ENCODE results near the gene THEMIS2. TPM values are rescaled to one million over a fixed set of nuclear protein-coding genes. Genes with fewer than 3 reads are reported as not detected.

Gene THEMIS2
- total and polyA plus RNA-seq, 2 of the 8 experiments (the other 6 are each of a cell fraction or from before 2014, with no cell fraction given): 12.4 to 28.0 TPM

GRCh38 chr1:27934818-27935549 is 62.6 kb downstream of the THEMIS2 start, which contains the start of gene SMPDL3B (continued):
- TF ChIP-seq CTCF (IDR thresholded peaks at IDR 0.05; ENCODE audit: control extremely low read depth in 1 of 3, insufficient read depth in 1 of 3, low read depth in 1 of 3, low read length in 3 of 3): peak; percentile 26 to 37 (median 35)
- TF ChIP-seq ASH2L (IDR thresholded peaks at IDR 0.05; ENCODE audit: low read length): no peak
- TF ChIP-seq CHD7 (IDR thresholded peaks at IDR 0.05; ENCODE audit: insufficient replicate concordance, low read length): no peak
- TF ChIP-seq SP2 (IDR thresholded peaks at IDR 0.05; ENCODE audit: low read length): no peak
- TF ChIP-seq PHF8 (conservative IDR thresholded peaks at IDR 0.05; ENCODE audit: low read depth, low read length): no peak
- TF ChIP-seq MAFK (IDR thresholded peaks at IDR 0.05; ENCODE audit: low read depth, low read length): no peak; the same call in 1 of the 2 replicates
- no peak for TF ChIP-seq YY1 (IDR thresholded peaks at IDR 0.05; ENCODE audit: low read depth, low read length)
